HCT116 (cell line): ENCODE results near the gene COL8A2. TPM values are rescaled to one million over a fixed set of nuclear protein-coding genes. Genes with fewer than 3 reads are reported as not detected.

Experiments
- ATAC-seq: fragments of 200-7000 bp; cut with Tn5 transposase; 2 replicates; pipeline ENCODE4 v1.9.1; 2020; ENCODE audit warnings: mild to moderate bottlenecking, moderate library complexity
- BruUV-seq: library from RNA; stranded (reverse); fragments of 400-500 nt; replicated peaks from 2 replicates; lab custom pipeline; 2021; lab: Mats Ljungman, UMichigan
- CTCF ChIA-PET: fragments of 300-600 bp; sonication (Branson Sonifier 250); formaldehyde crosslinking; loops from one replicate; lab custom pipeline; 2021; ENCODE audit warnings: antibody characterized with exemption; lab: Charles Lee
- POLR2A ChIA-PET: fragments of 300-600, 350-600 bp; sonication (Branson Sonifier 250); formaldehyde crosslinking; loops from one replicate; lab custom pipeline; 2021; ENCODE audit warnings: antibody characterized with exemption; lab: Charles Lee
- RAD21 ChIA-PET, 2 experiments: fragments of 300-600 bp; sonication (Branson Sonifier 250); formaldehyde crosslinking; loops; one replicate each; lab custom pipeline; 2023; ENCODE audit warnings: low total read pairs in 2 of 2; ENCODE audit not compliant: uncharacterized antibody in 2 of 2, unreplicated experiment in 2 of 2, low non-redundant PET in 1 of 2; lab: Charles Lee
- DNase-seq: peaks from one replicate; pipeline ENCODE4 v3.0.0-alpha.2; 2010; ENCODE audit warnings: low read depth, low spot score
- H2AFZ ChIP-seq: fragments of 200-600 bp; shearing (Covaris generic), sonication (generic); 2 replicates; pipeline ENCODE4 v1.6.1; 2017; ENCODE audit warnings: low read depth, mixed run types, mixed read lengths, antibody characterized with exemption, low read length; ENCODE audit not compliant: poor library complexity, severe bottlenecking
- H3K27ac ChIP-seq: 2 replicates; pipeline ENCODE4 v1.5.1; 2012; ENCODE audit warnings: low read depth, low read length
- H3K27me3 ChIP-seq: fragments of 200-600 bp; sonication (generic); 2 replicates; pipeline ENCODE4 v1.6.1; 2016; ENCODE audit warnings: mixed run types, low read length, mixed read lengths; ENCODE audit not compliant: insufficient read depth
- H3K36me3 ChIP-seq, 2 experiments: fragments of 200-500 bp in 1 of 2; fragments of 200-600 bp in 1 of 2; sonication (Bioruptor generic) in 1 of 2; sonication (generic) in 1 of 2; 2 replicates each; pipeline versions ENCODE4 v1.5.1 to v1.6.1; 2014 to 2016; ENCODE audit warnings: low read length in 2 of 2, inconsistent platforms in 1 of 2, mixed read lengths in 1 of 2, mixed run types in 1 of 2; ENCODE audit not compliant: insufficient read depth in 2 of 2, control insufficient read depth in 1 of 2
- H3K4me1 ChIP-seq, 2 experiments: fragments of 200-600 bp in 1 of 2; sonication (generic) in 1 of 2; 2 replicates each; pipeline versions ENCODE4 v1.5.1 to v1.6.1; 2012 to 2017; ENCODE audit warnings: low read length in 2 of 2, inconsistent platforms in 1 of 2, mild to moderate bottlenecking in 1 of 2, mixed read lengths in 1 of 2, mixed run types in 1 of 2, moderate library complexity in 1 of 2; ENCODE audit not compliant: insufficient read depth in 2 of 2, control insufficient read depth in 1 of 2
- H3K4me2 ChIP-seq: fragments of 200-600 bp; sonication (generic); 2 replicates; pipeline ENCODE4 v1.6.1; 2017; ENCODE audit warnings: mixed run types, low read length, mixed read lengths
- H3K4me3 ChIP-seq, 2 experiments: fragments of 200-600 bp in 1 of 2; sonication (generic) in 1 of 2; replicated peaks in 1 of 2; 2 replicates each; pipeline ENCODE4 v1.5.1; 2011 to 2016; ENCODE audit warnings: low read length in 2 of 2, control low read depth in 1 of 2, low read depth in 1 of 2, mild to moderate bottlenecking in 1 of 2, mixed read lengths in 1 of 2, mixed run types in 1 of 2
- H3K79me2 ChIP-seq: fragments of 200-600 bp; sonication (generic); 2 replicates; pipeline ENCODE4 v1.6.1; 2017; ENCODE audit warnings: mild to moderate bottlenecking, mixed run types, low read length, moderate library complexity, mixed read lengths; ENCODE audit not compliant: insufficient read depth
- H3K9ac ChIP-seq: fragments of 200-600 bp; sonication (generic); 2 replicates; pipeline ENCODE4 v1.6.1; 2016; ENCODE audit warnings: low read length, mixed read lengths
- H3K9me2 ChIP-seq: fragments of 200-600 bp; sonication (generic), shearing (Covaris generic); 2 replicates; pipeline ENCODE4 v1.6.1; 2017; ENCODE audit warnings: mixed run types, mild to moderate bottlenecking, moderate library complexity; ENCODE audit not compliant: insufficient read depth
- H3K9me3 ChIP-seq, 2 experiments: fragments of 200-500 bp in 1 of 2; fragments of 200-600 bp in 1 of 2; sonication (Bioruptor generic) in 1 of 2; sonication (generic) in 1 of 2; 2 replicates each; pipeline ENCODE4 v1.6.1; 2014 to 2017; ENCODE audit warnings: low read length in 2 of 2, mixed read lengths in 2 of 2, inconsistent platforms in 1 of 2, low read depth in 1 of 2, mild to moderate bottlenecking in 1 of 2, mixed run types in 1 of 2, moderate library complexity in 1 of 2; ENCODE audit not compliant: control insufficient read depth in 1 of 2, insufficient read depth in 1 of 2
- H4K20me1 ChIP-seq: fragments of 200-600 bp; sonication (generic), shearing (Covaris generic); 2 replicates; pipeline ENCODE4 v1.6.1; 2017; ENCODE audit warnings: mixed run types, mild to moderate bottlenecking, moderate library complexity; ENCODE audit not compliant: insufficient read depth
- CBX3 ChIP-seq: IDR thresholded peaks from 2 replicates; pipeline ENCODE4 v1.6.1; 2012; ENCODE audit warnings: low read depth
- CEBPB ChIP-seq: IDR thresholded peaks from 2 replicates; pipeline ENCODE4 v1.6.1; 2012; ENCODE audit warnings: low read depth
- POLR2A ChIP-seq: IDR thresholded peaks from 2 replicates; pipeline ENCODE4 v1.7.0; 2011; ENCODE audit warnings: borderline replicate concordance; ENCODE audit not compliant: insufficient read depth, insufficient read length; ENCODE audit errors: extremely low read depth
- POLR2AphosphoS5 ChIP-seq: IDR thresholded peaks from 2 replicates; pipeline ENCODE4 v1.6.1; 2011; ENCODE audit warnings: mild to moderate bottlenecking, low read depth, low read length, moderate library complexity
- REST ChIP-seq: IDR thresholded peaks from 2 replicates; pipeline ENCODE4 v1.6.1; 2012; ENCODE audit warnings: low read depth
- TCF7L2 ChIP-seq: IDR thresholded peaks from 2 replicates; pipeline ENCODE4 v1.7.0; 2011; ENCODE audit warnings: borderline replicate concordance, inconsistent platforms; ENCODE audit not compliant: insufficient read depth, insufficient read length; ENCODE audit errors: extremely low read depth
- YY1 ChIP-seq: IDR thresholded peaks from 2 replicates; pipeline ENCODE4 v1.6.1; 2011; ENCODE audit warnings: low read length, low read depth, moderate library complexity, mild to moderate bottlenecking; ENCODE audit not compliant: insufficient replicate concordance; ENCODE audit errors: extremely low read depth
- ZBTB33 ChIP-seq: IDR thresholded peaks from 2 replicates; pipeline ENCODE4 v1.6.1; 2011; ENCODE audit warnings: mild to moderate bottlenecking, low read length, moderate library complexity; ENCODE audit not compliant: insufficient replicate concordance; ENCODE audit errors: extremely low read depth
- ZFX ChIP-seq: fragments of 450-650 bp; IDR thresholded peaks from 2 replicates; pipeline ENCODE4 v1.6.1; 2017
- intact Hi-C: fragments of 100-400 bp; cut with micrococcal nuclease; formaldehyde crosslinking; loops from 2 replicates; pipeline ENCODE4 v1.10.0; 2022
- total RNA-seq: library from RNA; stranded (reverse); gene quantifications from one replicate; pipeline ENCODE4 v1.2.1, GENCODE V29; 2021; ENCODE audit not compliant: unreplicated experiment
- TF ChIP-seq, protein P1 (sequence below): IDR thresholded peaks from 2 replicates; pipeline ENCODE4 v1.6.1; 2012
- TF ChIP-seq, protein P2 (sequence below), 3 experiments: fragments of 200-600 bp in 1 of 3; sonication (generic) in 1 of 3; IDR thresholded peaks in 2 of 3; conservative IDR thresholded peaks in 1 of 3; 2 replicates each; pipeline ENCODE4 v1.5.1; 2012 to 2017; ENCODE audit warnings: low read depth in 2 of 3, low read length in 2 of 3, antibody characterized with exemption in 1 of 3, borderline replicate concordance in 1 of 3, control low read depth in 1 of 3, mild to moderate bottlenecking in 1 of 3, mixed read lengths in 1 of 3, mixed run types in 1 of 3, moderate library complexity in 1 of 3; ENCODE audit not compliant: insufficient read depth in 1 of 3

COL8A2 gene
- total RNA-seq, 1 experiment from 2014 or later, result 0.05 TPM

GRCh38 chr1:36149237-36149972, 24.4 kb upstream of the COL8A2 start, which contains the start of gene TRAPPC3:
Gene TRAPPC3 (minus strand): TSS chr1:36149486. CDS start chr1:36149378, 108 bp downstream.
- Histone ChIP-seq H3K9me2 (no peaks in the 10 kb centered on the region), H3K9me3 (no peaks in the 10 kb centered on the region), H4K20me1 (no peaks in the 10 kb centered on the region), H2AFZ (peak within 1 kb of the TSS; percentile 11), H3K36me3 (no peaks in the 10 kb centered on the region), H3K9ac (peak within 1 kb of the TSS; percentile 91), H3K79me2 (peaks cover 41% of the 10 kb centered on the region), H3K4me3 (peak within 1 kb of the TSS; percentile 75 to 88), H3K27me3 (no peaks in the 10 kb centered on the region), H3K4me1 (peaks cover 22 to 35% of the 10 kb centered on the region in 2 experiments), H3K27ac (peak within 1 kb of the TSS; percentile 65), H3K4me2 (peak within 1 kb of the TSS; percentile 86)
- ATAC-seq (peak; percentile 89), DNase-seq (peak; percentile 99)
- POLR2A ChIA-PET, result interaction anchor here (0.6 to 2.5 kb wide), 10 partner anchors 10 to 251 kb away, joined by 3 to 11 read pairs (median 4); partner anchors contain the start of gene LSM10
- intact Hi-C loops, result loop anchor here (1.0 kb wide), 3 partner anchors 39 to 136 kb away; partner anchors contain the start of gene THRAP3
- CTCF ChIA-PET, result interaction anchor here (0.9 to 3.5 kb wide), 24 partner anchors 12 to 237 kb away, joined by 3 to 37 read pairs (median 4); partner anchors contain the start of genes EVA1B and THRAP3
- TF ChIP-seq ZBTB33 (peak; percentile 60), REST (no peak), TCF7L2 (peak; percentile 36), YY1 (peak; percentile 73), CBX3 (no peak), ZFX (peak; percentile 83; the same call in 1 of the 2 replicates), CEBPB (no peak), POLR2A (peak; percentile 62), POLR2AphosphoS5 (peak; percentile 89)
- TF ChIP-seq, protein P1, sequence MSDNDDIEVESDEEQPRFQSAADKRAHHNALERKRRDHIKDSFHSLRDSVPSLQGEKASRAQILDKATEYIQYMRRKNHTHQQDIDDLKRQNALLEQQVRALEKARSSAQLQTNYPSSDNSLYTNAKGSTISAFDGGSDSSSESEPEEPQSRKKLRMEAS, result no peak
- TF ChIP-seq, protein P2, sequence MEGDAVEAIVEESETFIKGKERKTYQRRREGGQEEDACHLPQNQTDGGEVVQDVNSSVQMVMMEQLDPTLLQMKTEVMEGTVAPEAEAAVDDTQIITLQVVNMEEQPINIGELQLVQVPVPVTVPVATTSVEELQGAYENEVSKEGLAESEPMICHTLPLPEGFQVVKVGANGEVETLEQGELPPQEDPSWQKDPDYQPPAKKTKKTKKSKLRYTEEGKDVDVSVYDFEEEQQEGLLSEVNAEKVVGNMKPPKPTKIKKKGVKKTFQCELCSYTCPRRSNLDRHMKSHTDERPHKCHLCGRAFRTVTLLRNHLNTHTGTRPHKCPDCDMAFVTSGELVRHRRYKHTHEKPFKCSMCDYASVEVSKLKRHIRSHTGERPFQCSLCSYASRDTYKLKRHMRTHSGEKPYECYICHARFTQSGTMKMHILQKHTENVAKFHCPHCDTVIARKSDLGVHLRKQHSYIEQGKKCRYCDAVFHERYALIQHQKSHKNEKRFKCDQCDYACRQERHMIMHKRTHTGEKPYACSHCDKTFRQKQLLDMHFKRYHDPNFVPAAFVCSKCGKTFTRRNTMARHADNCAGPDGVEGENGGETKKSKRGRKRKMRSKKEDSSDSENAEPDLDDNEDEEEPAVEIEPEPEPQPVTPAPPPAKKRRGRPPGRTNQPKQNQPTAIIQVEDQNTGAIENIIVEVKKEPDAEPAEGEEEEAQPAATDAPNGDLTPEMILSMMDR (IDR thresholded peaks at IDR 0.05 in 2 of 3, conservative IDR thresholded peaks at IDR 0.05 in 1 of 3; ENCODE audit: borderline replicate concordance in 1 of 3, insufficient read depth in 1 of 3, low read depth in 2 of 3, low read length in 2 of 3), result peak in 2 of 3 experiments; percentile 97; a peak in 4 of 6 replicates
- BruUV-seq, result no TSS peak
- RAD21 ChIA-PET, result interaction anchor here (0.7 to 2.5 kb wide), 9 partner anchors 15 to 157 kb away, joined by 3 to 15 read pairs (median 6); partner anchors contain the start of genes SH3D21 (in 1 of the 2) and THRAP3 (in 1 of the 2)
